Occipital lobe (tissue), 2 donors: ENCODE data around the gene NCKAP5. TPM values are rescaled to one million over a fixed set of nuclear protein-coding genes. Genes with fewer than 3 reads are reported as not detected.

ENCODE experiments used
- DNase-seq: peaks from one replicate; lab custom pipeline; 2025; lab: John Stamatoyannopoulos, UW
- total RNA-seq: library from RNA; depleted of rRNA; stranded (reverse); fragments of >200 nt; gene quantifications from one replicate; pipeline ENCODE4 v1.2.3, GENCODE V29; 2014

NCKAP5 gene
- total RNA-seq, 1 donor from 2014 or later: 14.0 TPM

- DNase-seq: no peak
These were observed 297.2 kb downstream of the NCKAP5 start for GRCh38 chr2:133271105-133271504.

GRCh38 chr2:133270550-133270949 lies 297.7 kb downstream of the NCKAP5 start:
- no peak for DNase-seq

GRCh38 chr2:133266926-133267590 lies 301.2 kb downstream of the NCKAP5 start:
- no peak for DNase-seq

GRCh38 chr2:133266041-133266925 lies 302.0 kb downstream of the NCKAP5 start:
- DNase-seq: no peak

- DNase-seq: peak; percentile 16
These were observed 302.8 kb downstream of the NCKAP5 start for GRCh38 chr2:133265432-133265949.

- no peak for DNase-seq
These were observed 303.3 kb downstream of the NCKAP5 start for GRCh38 chr2:133264989-133265401.

GRCh38 chr2:133262893-133263292 lies 305.4 kb downstream of the NCKAP5 start:
- DNase-seq: no peak

GRCh38 chr2:133255360-133255759 lies 312.9 kb downstream of the NCKAP5 start:
- DNase-seq: no peak

- no peak for DNase-seq
These were observed 314.5 kb downstream of the NCKAP5 start for GRCh38 chr2:133253793-133254192.

- DNase-seq: no peak
These were observed 315.4 kb downstream of the NCKAP5 start for GRCh38 chr2:133252780-133253355.

- DNase-seq: no peak
These were observed 318.9 kb downstream of the NCKAP5 start for GRCh38 chr2:133249362-133249761.

- DNase-seq: no peak
These were observed 320.0 kb downstream of the NCKAP5 start for GRCh38 chr2:133248264-133248663.

GRCh38 chr2:133247631-133248030 lies 320.6 kb downstream of the NCKAP5 start:
- no peak for DNase-seq

GRCh38 chr2:133241224-133241571 lies 327.1 kb downstream of the NCKAP5 start:
- no peak for DNase-seq

GRCh38 chr2:133240491-133241223 lies 327.6 kb downstream of the NCKAP5 start:
- DNase-seq: peak; percentile 13

GRCh38 chr2:133235968-133236367 lies 332.3 kb downstream of the NCKAP5 start:
- DNase-seq: no peak

GRCh38 chr2:133232556-133232955 lies 335.7 kb downstream of the NCKAP5 start:
- DNase-seq: no peak

- no peak for DNase-seq
These were observed 337.0 kb downstream of the NCKAP5 start for GRCh38 chr2:133231264-133231663.

- no peak for DNase-seq
These were observed 338.3 kb downstream of the NCKAP5 start for GRCh38 chr2:133229974-133230373.

GRCh38 chr2:133223226-133223625 lies 345.0 kb downstream of the NCKAP5 start:
- DNase-seq: no peak

GRCh38 chr2:133221398-133221797 lies 346.9 kb downstream of the NCKAP5 start:
- DNase-seq: no peak

GRCh38 chr2:133218204-133218603 lies 350.1 kb downstream of the NCKAP5 start:
- no peak for DNase-seq
